Renal cortex interstitium (tissue), 11 donors: ENCODE results near the gene LAMA5. TPM values are rescaled to one million over a fixed set of nuclear protein-coding genes. Genes with fewer than 3 reads are reported as not detected.

ENCODE experiments used
- DNase-seq, 11 donors: peaks; one replicate each; pipeline ENCODE4 v3.0.0-alpha.2; 2013; ENCODE audit warnings: low read depth in 9 of 11, low spot score in 4 of 11; ENCODE audit errors: extremely low read depth in 1 of 11
- polyA plus RNA-seq, 3 donors: library from polyadenylated mRNA; unstranded; fragments of 120-200 nt; gene quantifications; one replicate each; pipeline ENCODE4 v1.2.1, GENCODE V29; 2013; ENCODE audit not compliant: insufficient read length in 3 of 3

LAMA5 gene
- polyA plus RNA-seq, 3 donors: 101 to 184 (median 167) TPM

DNA sequence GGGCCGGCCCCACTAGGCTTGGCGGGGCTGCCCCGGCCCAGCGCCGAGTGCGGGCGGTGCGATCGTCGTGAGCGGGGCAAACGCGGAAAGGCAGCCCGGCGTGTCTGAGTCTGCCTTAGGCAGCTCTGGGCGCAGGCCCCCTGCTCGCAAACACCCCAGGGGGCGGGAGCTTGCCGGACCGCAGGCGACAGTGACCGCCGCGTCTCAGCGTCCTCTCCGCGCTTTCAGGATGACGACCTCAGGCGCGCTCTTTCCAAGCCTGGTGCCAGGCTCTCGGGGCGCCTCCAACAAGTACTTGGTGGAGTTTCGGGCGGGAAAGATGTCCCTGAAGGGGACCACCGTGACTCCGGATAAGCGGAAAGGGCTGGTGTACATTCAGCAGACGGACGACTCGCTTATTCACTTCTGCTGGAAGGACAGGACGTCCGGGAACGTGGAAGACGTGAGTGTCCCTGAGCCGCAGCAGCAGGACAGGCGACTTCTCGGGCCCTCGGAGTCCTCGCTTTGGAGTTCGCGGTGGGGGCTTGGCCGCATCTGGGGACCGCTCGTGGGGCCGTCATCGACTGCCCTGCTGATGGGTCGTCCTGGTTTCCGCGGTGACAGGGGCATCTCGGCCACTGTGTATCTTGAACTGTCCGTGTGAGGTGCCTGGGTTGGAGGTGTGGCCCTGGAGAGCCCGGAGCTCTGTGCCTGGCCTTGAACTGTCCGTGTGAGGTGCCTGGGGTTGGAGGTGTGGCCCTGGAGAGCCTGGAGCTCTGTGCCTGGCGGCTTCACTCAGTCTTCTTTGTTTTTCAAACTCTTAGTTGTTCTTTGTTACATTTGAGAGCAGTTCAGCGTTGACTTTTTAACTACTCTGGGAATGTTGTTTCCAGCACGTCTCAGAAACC is 63.5 kb downstream of the LAMA5 start:
- DNase-seq: peak in 1 of 11 donors; percentile 9

DNA sequence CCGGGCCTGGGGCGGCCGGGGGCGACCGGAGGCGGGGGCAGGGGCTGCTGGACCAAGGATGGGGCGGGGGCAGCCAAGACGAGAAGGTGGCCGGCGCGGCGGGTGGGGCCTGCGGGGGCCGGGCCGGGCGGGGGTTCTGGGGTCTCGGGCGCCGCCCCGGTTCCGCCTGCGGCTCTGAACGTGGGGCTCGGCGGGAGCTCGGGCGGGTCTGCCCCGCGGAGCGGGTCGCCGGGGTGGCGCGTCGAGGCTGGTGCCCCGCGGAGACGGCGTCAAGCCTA is 64.1 kb downstream of the LAMA5 start:
- DNase-seq: no peak

DNA sequence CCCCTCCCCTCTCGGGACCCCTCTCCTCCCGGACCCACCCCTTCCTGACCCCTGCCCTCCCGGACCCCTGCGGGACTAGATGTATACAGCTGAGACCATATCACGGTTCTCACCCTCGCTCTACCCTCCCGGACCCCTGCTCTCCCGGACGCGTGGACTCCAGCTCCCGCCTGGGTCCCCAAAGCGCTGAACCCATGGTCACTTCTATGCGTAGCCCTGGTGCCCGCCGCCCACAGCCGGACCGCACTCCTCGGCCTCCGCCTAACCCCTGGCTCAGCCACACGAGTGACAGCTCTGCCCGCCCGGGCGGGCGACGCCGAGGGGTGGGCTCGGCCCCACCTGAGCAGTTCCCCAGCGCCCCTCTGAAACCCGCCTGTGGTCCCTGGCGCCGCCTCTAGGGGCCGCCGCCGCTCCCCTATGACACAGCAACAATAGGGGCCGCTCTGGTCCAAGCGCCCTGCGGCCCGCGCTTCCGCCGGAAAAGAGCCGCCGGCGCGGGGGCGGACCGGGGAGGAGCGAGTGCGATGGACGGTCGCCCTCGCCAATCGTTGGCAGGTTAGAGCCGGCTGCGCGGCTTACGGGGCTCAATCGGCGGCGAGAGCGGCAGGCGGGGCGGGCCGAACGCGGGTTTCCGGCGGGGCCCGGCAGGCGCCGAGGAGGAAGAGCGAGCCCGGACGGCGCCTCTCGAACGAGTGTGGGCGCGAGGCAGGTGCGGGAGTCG is 64.6 kb downstream of the LAMA5 start, which contains the start of gene ADRM1:
Gene ADRM1 (plus strand): TSS at position 657 of the 721 bp plus-strand sequence. CDS start 572 bp downstream, outside the sequence.
- DNase-seq: peak; percentile 88 to 97 (median 96)

DNA sequence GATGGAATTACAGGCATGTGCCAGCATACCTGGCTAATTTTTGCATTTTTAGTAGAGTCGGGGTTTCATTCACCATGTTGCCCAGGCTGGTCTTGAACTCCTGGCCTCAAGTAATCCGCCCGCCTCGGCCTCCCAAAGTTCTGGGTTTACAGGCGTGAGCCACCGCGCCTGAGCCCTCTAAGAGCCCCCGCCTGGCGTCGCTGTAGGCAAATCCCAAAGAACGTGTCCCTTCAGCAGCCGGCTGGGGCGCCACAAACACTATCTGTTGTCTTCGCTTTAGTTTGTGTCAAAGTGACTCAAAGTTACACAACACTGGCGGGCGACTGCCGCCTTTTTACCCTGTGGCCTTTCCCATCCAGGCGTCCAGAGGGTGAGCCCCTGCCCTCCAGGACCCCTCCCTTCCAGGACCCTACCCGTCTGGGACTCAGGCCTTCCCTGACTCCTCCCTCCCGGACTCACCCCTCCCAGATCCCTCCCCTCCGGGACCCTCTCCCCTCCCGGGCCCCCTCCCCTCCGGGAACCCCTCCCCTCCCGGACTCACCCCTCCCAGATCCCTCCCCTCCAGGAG is 65.3 kb downstream of the LAMA5 start:
- DNase-seq: peak; percentile 65 to 88 (median 77)

DNA sequence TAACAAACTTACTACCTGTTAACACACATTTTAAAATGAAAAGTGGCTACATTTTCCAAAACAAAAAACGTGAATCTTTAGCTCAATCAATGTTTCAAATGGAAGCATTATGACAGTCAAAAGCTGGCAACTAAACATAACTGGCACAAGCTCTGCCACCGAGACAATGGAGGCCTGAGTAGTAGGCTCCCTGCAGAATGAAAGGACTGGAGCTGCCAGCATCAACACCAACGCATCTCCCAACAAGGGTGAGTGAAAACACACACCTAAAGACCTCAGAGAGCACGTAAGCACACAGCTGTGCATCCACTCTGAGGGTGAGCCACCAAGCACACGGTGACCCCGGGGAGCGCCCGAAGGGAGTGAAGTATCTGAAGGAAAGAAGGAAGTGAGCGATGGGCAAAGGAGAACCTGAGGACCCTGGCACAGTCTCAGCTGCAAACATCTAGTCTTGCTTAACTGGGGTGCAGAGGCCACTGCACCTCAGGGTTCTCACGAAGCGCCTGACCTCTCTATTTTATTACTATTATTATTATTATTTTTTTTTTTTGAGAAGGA is 65.9 kb downstream of the LAMA5 start:
- DNase-seq: no peak

DNA sequence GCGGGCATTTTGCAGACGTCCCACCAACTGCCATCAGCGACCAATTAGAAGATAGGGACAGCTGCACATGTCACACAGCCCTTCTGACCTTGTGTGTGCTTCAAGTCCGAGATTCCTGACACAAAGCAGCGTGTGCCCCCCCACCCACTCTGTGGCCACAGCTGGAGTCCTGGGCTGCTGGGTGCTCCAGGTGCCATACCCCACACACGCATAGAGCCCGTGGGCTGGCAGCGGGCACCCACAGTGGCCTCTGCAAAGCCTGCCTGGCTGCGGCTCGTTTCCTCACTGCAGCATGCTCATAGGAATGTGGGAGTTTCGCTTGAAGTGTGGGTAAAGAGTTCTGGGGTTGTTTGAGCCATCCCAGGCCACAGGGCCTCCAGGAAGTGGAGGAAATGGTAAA is 66.8 kb downstream of the LAMA5 start:
- DNase-seq: no peak

DNA sequence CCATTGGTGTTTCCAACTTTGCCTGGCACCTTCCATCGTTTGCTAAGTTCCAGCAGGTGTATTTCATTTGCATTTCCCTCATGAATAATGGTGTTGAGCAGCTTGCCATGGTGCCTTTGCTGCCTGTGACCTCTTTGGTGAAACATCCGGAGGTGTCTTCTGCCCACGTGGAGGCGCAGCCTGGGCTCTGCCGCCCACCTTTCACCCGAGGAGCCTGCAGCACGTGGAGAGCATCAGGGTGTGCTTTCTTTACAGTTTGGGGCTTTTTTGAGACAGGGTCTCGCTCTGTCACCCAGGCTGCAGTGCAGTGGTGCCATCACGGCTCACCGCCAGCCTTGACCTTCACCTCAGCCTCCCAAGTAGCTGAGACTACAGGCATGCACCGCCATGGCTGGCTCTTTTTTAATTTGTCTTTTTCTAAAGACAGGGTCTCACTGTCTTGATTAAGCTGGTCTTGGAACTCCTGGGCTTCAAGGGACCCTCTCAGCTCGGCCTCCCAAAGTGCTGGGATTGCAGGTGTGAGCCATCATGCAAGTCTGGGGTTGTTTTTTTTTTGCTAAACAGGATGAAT is 67.4 kb downstream of the LAMA5 start:
- no peak for DNase-seq

DNA sequence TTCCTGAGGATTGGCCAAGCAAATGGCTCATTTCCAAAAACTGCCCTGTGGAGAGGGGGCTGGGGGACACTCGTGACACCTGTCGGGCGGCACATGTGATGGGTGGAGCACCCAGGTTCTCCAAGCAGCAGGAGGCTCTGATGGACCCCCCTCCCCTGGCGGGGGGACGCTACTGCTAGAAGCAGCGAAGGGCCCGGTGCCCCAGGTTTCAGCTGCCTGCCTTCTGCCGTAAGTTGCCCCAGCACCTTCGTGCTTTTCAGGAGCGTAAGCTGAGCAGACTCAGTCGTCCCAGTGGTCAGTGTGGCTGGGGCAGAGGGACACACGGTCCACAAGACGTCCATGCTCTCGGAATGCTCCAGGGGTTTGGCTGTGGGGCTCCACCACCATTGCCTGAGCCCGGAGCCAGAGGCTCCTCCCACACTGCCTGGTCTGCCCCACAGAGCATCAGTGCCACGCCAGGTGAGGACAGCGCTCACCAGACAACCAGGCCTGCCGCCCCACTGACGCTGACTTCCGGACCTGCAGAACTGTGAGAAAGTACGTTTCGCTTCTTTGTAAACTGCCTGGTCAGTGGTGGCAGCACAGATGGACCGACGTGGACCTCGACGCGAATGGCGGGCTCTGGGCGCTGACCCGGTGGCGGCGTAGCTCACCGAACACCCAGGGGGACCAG is 68.4 kb downstream of the LAMA5 start:
- no peak for DNase-seq

DNA sequence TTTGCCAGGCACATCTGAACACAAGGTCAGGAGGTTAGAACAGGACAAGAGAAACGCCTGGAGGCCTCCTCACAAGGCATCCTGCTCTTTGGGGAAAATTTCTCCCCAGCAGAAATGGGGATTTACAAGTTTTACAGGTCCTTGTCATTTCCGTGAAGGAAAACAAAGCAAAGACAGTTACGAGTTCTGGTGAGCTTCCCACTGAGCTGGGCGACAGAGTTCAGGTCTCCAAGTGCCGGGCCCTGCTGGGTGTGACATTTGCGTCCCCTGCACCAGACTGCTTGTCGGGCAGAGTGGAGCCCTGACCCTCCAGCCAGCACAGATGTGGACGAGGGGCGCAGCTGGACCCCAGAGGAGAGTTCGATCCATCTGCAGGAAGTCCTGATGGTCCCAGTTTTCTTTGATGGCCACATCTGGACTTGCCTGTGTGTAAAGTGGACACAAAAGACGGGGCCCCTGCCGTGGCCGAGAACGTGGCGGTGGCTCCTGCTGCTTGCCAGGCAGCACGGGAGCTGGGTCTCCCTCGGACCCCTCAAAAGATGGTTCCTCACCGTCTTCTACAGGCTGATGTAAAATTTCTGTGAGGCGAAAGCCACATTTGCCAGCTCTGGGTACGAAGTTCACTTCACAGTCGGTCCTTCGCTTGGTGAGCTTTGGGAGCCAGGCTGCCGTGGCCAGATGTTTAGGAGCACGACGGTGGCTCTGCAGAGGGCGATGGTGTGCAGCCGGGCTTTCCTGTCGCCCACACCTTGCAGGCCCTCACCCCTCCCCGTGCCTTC is 69.5 kb downstream of the LAMA5 start:
- no peak for DNase-seq

DNA sequence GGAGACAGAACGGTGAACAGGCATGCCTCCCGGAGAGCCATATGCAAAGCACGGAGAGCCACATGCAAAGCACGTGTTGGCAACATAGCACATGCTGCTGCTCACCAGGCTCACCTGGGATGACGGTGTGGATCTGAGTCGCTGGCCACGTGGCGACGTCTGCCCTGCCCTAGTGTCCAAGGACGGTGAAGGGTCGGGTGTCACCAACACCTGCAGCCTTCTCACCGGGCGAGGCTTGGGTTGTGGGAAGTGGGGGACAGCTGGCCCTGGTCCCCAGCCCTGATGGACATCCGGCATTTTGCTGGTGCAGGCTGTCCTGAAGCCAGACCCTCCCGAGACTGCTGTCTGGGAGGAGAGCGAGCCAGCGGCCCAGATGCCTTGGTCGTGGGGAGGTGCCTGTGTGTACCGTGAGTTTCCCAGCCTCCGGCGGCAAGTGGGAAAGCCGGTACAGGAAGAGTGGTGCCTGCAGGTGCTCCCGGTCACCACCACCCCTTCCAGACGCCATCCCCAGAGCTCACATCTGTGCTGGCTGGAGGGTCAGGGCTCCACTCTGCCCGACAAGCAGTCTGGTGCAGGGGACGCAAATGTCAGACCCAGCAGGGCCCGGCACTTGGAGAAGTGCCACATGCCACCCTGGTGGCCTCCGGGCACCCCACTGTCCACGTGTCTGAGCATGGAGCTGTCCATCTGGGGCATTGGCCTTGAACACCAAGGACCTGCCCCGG is 70.2 kb downstream of the LAMA5 start:
- DNase-seq: no peak

DNA sequence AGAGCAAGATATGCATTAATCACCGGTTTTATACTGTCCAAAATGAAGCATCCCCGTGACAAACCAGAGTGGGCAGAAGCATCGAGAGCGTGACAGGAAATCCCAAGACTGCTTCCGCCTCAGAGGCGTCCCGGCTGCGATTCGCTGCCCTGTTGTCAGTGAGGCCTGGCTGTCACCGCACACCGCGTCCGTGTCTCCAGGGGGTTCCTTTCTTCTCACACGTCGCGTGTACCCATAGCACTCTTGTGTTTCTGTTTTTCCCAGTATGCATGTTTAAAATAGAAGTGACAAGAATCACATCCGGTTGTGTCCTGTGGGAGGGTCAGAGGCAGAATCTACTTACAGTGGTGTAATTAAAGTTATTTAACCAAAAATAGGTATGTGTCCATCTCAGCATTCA is 72.6 kb downstream of the LAMA5 start:
- no peak for DNase-seq

DNA sequence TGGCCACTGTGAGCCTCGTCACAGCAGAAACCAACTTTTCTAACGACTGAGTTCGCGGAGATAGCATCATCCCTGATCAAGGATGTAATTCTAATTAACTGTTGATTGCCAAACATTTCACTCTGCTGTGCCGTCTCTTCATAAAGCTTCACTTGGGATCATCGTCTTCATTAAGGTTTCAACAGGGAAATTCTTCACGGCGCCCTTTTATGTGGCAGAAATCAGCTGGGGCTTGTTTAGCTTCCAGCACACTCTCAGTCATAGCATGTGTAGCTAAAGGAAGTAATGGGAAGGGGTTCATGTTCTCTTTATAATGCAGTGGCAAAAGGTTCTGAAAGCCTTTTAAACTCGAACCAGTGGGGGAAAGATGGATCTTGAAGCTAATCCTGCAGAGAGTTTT is 73.2 kb downstream of the LAMA5 start:
- no peak for DNase-seq

DNA sequence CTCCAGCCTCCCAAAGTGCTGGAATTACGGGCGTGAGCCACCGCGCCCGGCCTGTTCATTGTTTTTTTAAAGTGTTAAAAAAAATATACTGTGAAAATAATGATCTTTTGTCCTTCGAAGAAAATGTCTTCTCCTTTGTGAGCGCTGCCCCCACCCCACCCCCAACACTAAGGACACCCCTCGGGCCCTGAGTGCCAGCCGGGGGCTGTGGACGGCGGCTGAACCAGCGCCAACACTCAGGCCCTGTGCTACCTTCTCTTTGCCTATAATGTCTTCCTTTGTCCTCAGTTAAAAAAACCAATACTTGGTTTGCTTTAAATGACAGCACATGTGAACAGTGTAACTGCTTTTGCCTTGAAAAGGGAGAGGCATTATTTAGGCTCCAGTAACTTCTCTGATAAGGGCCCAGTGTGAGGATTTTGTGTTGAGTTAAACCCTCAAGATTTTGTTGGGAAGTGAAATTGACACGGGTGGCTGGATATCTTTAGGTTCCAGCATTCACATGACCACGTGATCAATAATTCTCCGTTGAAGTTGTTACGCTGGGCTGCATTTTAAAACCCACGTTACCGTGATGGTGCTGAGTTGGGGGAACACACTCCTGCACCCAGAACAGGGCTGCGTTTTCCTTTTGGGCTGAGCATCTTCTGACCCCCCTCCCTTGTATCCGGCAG is 73.9 kb downstream of the LAMA5 start:
- DNase-seq: no peak

DNA sequence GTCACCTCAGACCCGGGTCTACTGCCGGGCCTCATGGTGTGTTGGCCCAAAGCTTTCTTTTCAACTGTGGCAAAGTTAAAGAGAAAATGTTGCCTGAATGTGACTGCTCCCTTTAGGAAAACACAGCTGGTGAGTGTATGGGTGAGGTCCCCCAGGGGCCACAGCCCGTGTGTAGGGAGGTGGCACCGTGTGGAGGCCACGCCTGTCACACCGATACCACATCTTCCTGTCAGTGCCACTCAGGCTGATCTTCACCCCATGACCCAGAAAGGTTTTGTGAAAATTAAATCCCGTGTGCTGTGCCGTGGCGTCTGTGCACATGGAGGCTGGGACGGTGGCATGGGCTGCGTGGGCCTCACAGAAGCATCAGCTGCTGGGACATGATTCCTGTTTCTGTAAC is 75.0 kb downstream of the LAMA5 start:
- DNase-seq: no peak

DNA sequence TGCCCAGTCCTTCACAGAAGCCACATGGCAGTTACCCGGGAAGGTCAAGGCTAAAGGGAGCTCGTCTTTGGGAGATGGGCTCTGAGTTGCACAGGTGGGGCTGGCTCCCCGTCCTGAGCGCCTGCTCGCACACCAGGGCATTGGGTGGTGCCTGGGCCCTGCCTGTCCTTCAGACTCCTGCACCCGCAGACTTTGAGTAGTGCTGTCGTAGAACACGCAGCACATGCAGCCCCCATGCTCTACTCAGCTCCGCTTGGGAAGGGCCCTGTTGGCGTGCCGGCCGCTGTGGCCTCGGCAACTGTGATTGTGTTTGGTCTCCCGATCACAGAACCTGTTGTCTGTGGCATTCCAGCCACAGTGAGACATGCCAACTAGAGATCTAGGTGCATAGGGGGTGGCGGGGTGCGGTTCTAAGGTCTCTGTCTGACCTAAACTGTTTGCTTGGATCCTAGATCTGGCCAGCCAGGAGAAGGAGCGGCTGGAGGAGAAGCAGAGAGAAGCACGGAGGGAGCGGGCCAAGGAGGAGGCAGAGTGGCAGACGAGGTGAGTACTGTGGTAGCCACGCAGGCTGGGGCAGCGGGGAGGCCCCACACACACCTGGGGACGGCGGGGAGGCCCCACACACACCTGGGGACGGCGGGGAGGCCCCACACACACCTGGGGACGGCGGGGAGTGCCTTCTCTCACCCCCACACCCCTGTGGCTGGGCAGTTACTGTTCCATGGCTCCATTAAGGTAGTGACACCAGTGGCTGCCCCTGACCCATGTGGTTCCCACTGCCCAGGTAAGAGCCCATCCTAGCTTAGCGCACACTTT is 75.7 kb downstream of the LAMA5 start:
- no peak for DNase-seq

DNA sequence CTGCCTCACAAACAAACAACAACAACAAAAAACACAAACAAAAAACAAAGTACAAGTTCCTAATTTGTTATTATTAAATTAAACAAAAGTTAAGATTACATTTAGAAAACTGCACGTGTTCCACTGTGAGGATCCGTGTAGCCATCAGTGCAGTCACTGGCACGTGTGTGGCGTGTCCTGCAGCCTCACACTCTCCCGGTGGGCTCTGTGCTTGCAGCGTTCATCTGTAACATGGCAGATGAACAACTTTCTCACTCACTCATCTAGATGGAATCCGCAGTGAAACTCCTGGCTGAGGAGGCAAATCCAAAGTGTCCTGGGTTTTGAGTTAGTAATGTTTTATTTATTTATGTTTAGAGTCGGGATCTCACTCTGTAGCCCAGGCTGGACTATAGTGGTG is 77.2 kb downstream of the LAMA5 start:
- DNase-seq: no peak
